ENCODE measurements around the gene CRB1. TPM values are rescaled to one million over a fixed set of nuclear protein-coding genes. Genes with fewer than 3 reads are reported as not detected.

Gene CRB1
- total and polyA plus RNA-seq, 2 donors from 2014 or later: 0.16 to 1.2 TPM

- H3K9ac ChIP-seq (ENCODE audit: low read length in 3 of 3): no peak overlapping the region
- H3K36me3 ChIP-seq (ENCODE audit: control insufficient read depth in 2 of 3, insufficient read depth in 3 of 3, low read length in 3 of 3): no peaks in the 10 kb centered on the region
- no peak overlapping the region for H3K27ac ChIP-seq (ENCODE audit: low read depth in 2 of 2, low read length in 2 of 2)
- H3K9me3 ChIP-seq (ENCODE audit: control insufficient read depth in 2 of 3, insufficient read depth in 1 of 3, low read length in 3 of 3): no peaks in the 10 kb centered on the region
- H3K4me1 ChIP-seq (ENCODE audit: control insufficient read depth in 2 of 3, insufficient read depth in 2 of 3, low read depth in 1 of 3, low read length in 3 of 3): peaks cover 0 to 8% (median 0%) of the 10 kb centered on the region in 3 donors
- H3K27me3 ChIP-seq (ENCODE audit: control insufficient read depth, insufficient read depth, low read length): no peaks in the 10 kb centered on the region
- FAIRE-seq (no peak), DNase-seq (peak in 1 of 5 donors; percentile 2)
- H3K4me3 ChIP-seq (ENCODE audit: low read length in 3 of 3): no peak overlapping the region
- intact Hi-C loops (cut with DNase I): no loop called here
- TF ChIP-seq, protein P1, sequence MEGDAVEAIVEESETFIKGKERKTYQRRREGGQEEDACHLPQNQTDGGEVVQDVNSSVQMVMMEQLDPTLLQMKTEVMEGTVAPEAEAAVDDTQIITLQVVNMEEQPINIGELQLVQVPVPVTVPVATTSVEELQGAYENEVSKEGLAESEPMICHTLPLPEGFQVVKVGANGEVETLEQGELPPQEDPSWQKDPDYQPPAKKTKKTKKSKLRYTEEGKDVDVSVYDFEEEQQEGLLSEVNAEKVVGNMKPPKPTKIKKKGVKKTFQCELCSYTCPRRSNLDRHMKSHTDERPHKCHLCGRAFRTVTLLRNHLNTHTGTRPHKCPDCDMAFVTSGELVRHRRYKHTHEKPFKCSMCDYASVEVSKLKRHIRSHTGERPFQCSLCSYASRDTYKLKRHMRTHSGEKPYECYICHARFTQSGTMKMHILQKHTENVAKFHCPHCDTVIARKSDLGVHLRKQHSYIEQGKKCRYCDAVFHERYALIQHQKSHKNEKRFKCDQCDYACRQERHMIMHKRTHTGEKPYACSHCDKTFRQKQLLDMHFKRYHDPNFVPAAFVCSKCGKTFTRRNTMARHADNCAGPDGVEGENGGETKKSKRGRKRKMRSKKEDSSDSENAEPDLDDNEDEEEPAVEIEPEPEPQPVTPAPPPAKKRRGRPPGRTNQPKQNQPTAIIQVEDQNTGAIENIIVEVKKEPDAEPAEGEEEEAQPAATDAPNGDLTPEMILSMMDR (IDR thresholded peaks at IDR 0.05; ENCODE audit: borderline replicate concordance, extremely low read depth, insufficient read depth): no peak
Measured at GRCh38 chr1:197314682-197315081, 46.6 kb downstream of the CRB1 start.

GRCh38 chr1:197319631-197320030 is 51.6 kb downstream of the CRB1 start:
- H3K36me3 ChIP-seq (ENCODE audit: control insufficient read depth in 2 of 3, insufficient read depth in 3 of 3, low read length in 3 of 3): no peaks in the 10 kb centered on the region
- intact Hi-C loops (cut with DNase I): no loop called here
- FAIRE-seq: no peak
- no peak overlapping the region for H3K27ac ChIP-seq (ENCODE audit: low read depth in 2 of 2, low read length in 2 of 2)
- no peak overlapping the region for H3K4me3 ChIP-seq (ENCODE audit: low read length in 3 of 3)
- DNase-seq: no peak
- TF ChIP-seq, protein P1 (IDR thresholded peaks at IDR 0.05; ENCODE audit: borderline replicate concordance, extremely low read depth, insufficient read depth): no peak
- no peaks in the 10 kb centered on the region for H3K27me3 ChIP-seq (ENCODE audit: control insufficient read depth, insufficient read depth, low read length)
- peaks cover 0 to 6% (median 3%) of the 10 kb centered on the region in 3 donors for H3K4me1 ChIP-seq (ENCODE audit: control insufficient read depth in 2 of 3, insufficient read depth in 2 of 3, low read depth in 1 of 3, low read length in 3 of 3)
- no peaks in the 10 kb centered on the region for H3K9me3 ChIP-seq (ENCODE audit: control insufficient read depth in 2 of 3, insufficient read depth in 1 of 3, low read length in 3 of 3)
- no peak overlapping the region for H3K9ac ChIP-seq (ENCODE audit: low read length in 3 of 3)

DNA sequence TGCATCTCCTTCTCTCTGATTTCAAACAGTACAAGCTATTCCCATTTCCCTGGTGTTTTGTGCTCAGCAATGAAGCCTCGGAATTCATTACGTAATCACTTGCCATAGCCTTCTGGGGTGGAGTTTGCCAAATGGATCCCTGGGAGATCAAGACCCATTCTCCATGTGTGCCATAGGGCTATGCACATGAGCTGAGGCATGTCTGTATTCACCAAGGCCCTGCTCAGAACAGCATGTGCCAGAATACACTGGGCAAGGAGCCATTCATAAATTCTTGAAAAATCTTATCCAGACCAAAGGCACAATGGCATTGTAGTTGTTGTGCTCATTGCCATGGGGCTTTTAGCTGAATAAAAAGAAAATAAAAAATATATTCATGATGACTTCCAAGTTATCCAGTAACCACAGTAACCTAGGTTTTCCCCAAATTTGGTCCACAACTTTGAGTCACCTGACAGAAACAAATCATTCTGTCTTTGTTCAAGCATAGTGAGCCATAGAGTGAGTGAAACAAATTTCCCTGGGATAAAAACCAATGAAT is 53.0 kb downstream of the CRB1 start:
- H3K4me3 ChIP-seq (ENCODE audit: low read length in 3 of 3): no peak overlapping the region
- no peaks in the 10 kb centered on the region for H3K36me3 ChIP-seq (ENCODE audit: control insufficient read depth in 2 of 3, insufficient read depth in 3 of 3, low read length in 3 of 3)
- H3K9me3 ChIP-seq (ENCODE audit: control insufficient read depth in 2 of 3, insufficient read depth in 1 of 3, low read length in 3 of 3): no peaks in the 10 kb centered on the region
- H3K27ac ChIP-seq (ENCODE audit: low read depth in 2 of 2, low read length in 2 of 2): no peak overlapping the region
- intact Hi-C loops (cut with DNase I): no loop called here
- H3K4me1 ChIP-seq (ENCODE audit: control insufficient read depth in 2 of 3, insufficient read depth in 2 of 3, low read depth in 1 of 3, low read length in 3 of 3): peaks cover 0 to 6% (median 3%) of the 10 kb centered on the region in 3 donors
- H3K9ac ChIP-seq (ENCODE audit: low read length in 3 of 3): no peak overlapping the region
- TF ChIP-seq, protein P1 (IDR thresholded peaks at IDR 0.05; ENCODE audit: borderline replicate concordance, extremely low read depth, insufficient read depth): no peak
- DNase-seq (no peak), FAIRE-seq (no peak)
- H3K27me3 ChIP-seq (ENCODE audit: control insufficient read depth, insufficient read depth, low read length): no peaks in the 10 kb centered on the region

GRCh38 chr1:197321811-197322210 is 53.8 kb downstream of the CRB1 start:
- intact Hi-C loops (cut with DNase I): no loop called here
- FAIRE-seq (no peak), DNase-seq (no peak)
- Histone ChIP-seq H3K27me3 (ENCODE audit: control insufficient read depth, insufficient read depth, low read length) (no peaks in the 10 kb centered on the region), H3K36me3 (ENCODE audit: control insufficient read depth in 2 of 3, insufficient read depth in 3 of 3, low read length in 3 of 3) (no peaks in the 10 kb centered on the region), H3K4me1 (ENCODE audit: control insufficient read depth in 2 of 3, insufficient read depth in 2 of 3, low read depth in 1 of 3, low read length in 3 of 3) (peaks cover 0 to 6% (median 3%) of the 10 kb centered on the region in 3 donors), H3K4me3 (ENCODE audit: low read length in 3 of 3) (no peak overlapping the region), H3K9ac (ENCODE audit: low read length in 3 of 3) (no peak overlapping the region), H3K27ac (ENCODE audit: low read depth in 2 of 2, low read length in 2 of 2) (no peak overlapping the region), H3K9me3 (ENCODE audit: control insufficient read depth in 2 of 3, insufficient read depth in 1 of 3, low read length in 3 of 3) (no peaks in the 10 kb centered on the region)
- TF ChIP-seq, protein P1 (IDR thresholded peaks at IDR 0.05; ENCODE audit: borderline replicate concordance, extremely low read depth, insufficient read depth): no peak

Measured in kidney (tissue), 14 donors.